ENCODE results near the gene UBE2R2.

DNA sequence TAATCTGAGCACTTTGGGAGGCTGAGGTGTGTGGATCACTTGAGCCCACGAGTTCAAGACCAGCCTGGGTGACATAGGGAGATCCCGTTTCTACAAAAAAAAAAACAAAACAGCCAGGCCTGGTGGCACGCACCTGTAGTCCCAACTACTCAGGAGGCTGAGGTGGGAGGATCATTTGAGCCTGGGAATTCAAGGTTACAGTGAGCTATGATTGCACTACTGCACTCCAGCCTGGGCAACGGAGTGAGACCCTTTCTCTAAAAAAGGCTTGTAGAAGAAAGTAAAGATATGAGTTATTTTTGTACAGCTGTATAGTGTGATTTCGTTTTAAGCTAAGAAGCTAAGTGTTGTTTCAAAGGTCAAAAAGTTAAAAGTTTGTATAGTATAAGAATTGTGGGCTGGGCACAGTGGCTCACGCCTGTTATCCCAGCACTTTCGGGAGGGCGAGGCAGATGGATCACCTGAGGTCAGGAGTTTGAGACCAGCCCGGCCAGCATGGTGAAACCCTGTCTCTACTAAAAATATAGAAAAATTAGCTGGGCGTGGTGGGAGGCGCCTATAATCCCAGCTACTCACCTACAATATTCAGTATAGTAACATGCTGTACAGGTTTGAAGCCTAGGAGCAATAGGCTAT lies 18.8 kb downstream of the UBE2R2 start:
- TF ChIP-seq POLR2AphosphoS5 (IDR thresholded peaks at IDR 0.05): no peak
- TF ChIP-seq CTCF (IDR thresholded peaks at IDR 0.05): no peak
- TF ChIP-seq POLR2A (IDR thresholded peaks at IDR 0.05): no peak

All from breast epithelium (tissue), 3 donors.